ENCODE measurements around the gene QSOX2.
"Not testable (repeated sequence)": the region's sequence is repeated elsewhere in the genome, so short reads cannot be mapped to it uniquely, and the experiment has no call there.

The QSOX2 gene

DNA sequence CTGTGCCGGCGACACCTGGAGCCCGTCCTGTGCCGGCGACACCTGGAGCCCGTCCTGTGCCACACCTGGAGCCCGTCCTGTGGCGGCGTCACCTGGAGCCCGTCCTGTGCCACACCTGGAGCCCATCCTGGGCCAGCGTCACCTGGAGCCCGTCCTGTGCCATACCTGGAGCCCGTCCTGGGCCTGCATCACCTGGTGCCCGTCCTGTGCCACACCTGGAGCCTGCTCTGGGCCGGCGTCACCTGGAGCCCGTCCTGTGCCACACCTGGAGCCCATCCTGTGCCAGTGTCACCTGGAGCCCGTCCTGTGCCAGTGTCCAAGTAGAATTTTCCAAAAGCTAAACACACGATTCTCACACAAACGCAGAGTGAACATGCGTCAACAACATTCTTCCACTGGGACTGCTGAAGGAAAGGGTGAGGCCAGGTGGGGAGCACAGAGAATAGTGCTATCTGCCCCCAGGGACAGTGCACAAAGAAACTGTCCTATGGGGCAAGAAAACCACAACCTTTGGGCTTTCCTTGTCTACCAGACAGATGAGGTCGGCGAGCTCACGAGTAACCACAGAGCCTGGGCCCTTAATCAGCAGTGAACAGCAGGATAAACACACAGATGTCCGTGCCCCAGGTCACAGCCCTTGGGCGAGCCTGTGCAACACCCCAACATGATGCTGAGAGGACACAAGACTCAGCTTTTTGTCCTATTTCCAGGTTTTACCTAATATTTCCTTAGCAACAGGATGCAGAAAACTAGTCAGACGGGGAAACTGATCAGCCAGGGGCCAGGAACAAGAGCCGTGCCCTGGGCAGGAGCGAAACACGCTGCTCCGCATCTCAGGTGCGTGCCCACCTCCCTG is 7.9 kb downstream of the QSOX2 start:
- peak; percentile 85 for DNase-seq (ENCODE audit: low spot score)

DNA sequence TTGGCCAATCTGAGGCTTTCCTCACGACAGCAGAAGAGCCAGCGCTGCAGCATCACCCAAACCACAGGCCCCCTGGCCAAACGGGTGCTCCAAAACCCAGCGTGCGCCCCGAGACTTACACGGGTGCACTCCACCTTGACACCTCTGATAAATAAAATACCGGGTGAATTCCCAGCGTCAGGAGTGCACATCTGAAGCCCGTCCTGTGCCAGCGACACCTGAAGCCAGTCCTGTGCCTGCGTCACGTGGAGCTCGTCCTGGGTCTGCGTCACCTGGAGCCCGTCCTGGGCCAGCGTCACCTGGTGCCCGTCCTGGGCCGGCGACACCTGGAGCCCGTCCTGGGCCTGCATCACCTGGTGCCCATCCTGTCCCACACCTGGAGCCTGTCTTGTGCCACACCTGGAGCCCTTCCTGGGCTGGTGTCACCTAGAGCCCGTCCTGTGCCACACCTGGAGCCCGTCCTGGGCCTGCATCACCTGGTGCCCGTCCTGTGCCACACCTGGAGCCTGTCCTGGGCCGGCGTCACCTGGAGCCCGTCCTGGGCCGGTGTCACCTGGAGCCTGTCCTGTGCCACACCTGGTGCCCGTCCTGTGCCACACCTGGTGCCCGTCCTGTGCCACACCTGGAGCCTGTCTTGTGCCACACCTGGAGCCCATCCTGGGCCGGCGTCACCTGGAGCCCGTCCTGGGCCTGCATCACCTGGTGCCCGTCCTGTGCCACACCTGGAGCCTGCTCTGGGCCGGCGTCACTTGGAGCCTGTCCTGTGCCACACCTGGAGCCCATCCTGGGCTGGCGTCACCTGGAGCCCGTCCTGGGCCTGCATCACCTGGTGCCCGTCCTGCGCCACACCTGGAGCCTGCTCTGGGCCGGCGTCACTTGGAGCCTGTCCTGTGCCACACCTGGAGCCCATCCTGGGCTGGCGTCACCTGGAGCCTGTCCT is 8.9 kb downstream of the QSOX2 start:
- not testable (repeated sequence) for DNase-seq (ENCODE audit: low spot score)

DNA sequence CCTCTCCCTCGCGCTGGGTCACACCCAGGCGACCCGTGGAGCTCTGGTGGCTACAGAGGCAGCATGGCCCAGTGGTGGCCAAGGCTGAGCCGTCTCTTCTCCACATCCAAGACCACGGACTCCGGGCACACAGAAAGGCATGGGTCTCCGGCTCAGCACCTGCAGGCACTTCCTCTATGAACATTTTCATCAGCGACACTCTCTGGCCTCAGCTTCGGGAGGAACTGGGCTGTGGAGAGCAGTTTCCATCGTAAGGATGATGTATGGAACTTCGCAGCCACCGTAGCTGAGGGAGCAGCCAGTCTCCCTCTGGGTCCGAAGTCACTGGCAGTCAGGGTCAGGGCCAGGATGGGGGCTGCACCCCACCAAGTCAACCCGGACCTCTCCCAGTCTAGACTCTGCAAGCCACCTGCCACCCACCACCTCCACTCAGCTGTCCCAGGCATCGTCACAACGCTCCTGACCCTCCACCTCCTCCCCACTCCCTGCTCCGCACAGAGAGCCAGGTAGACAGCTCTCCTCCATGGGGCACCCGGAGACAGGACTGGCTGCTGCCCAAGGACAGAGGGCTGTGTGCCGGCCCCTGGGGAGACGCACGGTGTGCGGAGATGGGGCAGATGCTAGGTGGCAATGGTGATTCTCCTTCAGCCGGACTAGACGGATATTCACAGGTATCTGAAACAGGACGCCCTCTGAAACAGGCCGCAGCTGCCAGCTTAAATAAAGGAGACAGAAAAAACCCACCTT is 9.7 kb downstream of the QSOX2 start:
- no peak for DNase-seq (ENCODE audit: low spot score)

DNA sequence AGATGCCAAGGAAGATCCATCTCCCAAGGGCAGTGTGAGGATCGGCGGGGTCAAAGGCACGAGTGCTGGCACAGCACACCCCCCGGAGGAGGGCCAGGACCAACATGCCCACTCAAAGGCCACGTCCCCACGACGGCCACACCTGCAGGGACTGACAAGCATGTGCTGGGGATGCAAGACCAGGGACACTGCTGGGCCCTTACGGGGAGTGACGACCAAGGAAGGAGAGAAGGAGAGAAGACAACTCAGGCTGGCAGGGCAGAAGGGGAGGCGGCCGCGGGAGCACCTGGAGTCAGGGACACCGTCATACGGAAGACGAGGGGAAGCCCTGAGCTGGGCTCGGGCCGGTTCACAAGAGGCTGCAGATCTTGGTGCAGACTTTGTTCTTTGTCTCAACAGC is 10.4 kb downstream of the QSOX2 start:
- DNase-seq (ENCODE audit: low spot score), result no peak

DNA sequence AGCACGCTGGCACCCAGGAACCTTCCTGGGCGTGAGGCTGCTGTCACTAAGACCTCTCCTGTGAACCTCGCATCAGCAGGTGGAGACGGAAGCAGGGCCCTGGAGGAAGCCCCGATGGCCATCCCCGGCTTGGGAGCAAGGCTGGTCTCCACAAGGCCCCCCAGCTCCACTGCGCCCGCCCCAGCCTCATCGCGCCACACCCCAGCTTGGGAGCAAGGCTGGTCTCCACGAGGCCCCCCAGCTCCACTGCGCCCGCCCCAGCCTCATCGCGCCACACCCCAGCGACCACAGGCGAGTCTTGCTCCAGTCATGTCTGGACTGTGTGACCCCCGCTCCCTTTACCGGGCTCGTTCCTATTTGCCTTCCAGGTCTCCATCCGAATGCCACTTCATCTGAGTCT is 11.0 kb downstream of the QSOX2 start:
- no peak for DNase-seq (ENCODE audit: low spot score)

DNA sequence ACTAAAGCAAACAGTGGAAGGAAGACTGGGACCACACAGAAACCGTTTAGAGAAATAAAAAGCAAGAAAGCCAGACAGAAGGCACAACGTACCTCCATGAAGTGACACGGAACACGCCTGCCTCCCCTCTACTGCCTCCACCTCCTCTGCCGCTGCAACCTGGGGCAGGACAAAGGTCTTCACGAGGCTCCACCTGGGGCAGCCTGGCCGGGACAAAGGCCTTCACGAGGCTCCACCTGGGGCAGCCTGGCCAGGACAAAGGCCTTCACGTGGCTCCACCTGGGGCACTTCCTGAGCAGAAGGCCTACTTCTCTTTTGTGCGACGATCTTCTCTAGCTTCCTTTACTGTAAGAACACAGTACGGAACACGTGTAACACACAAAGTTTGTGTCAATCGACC is 11.7 kb downstream of the QSOX2 start:
- no peak for DNase-seq (ENCODE audit: low spot score)

DNA sequence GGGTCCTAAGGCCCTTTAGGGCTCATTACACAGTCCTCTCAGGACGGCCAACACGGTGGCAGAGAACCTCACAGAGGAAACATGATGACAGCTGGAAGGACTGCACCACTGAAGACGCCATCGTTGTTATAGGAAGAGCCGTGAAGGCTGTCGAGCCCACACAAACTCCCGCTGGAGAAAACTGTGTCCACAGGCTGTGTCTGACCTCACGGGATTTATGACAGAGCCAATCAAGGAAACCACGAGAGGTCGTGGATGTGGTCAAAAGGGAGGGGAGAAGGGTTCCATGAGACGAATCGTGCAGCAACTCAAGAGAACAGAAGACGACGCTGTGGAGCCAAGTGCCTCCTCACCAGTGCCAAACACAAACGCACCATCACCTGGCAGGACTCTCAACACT is 12.2 kb downstream of the QSOX2 start:
- DNase-seq (ENCODE audit: low spot score), result peak; percentile 38

DNA sequence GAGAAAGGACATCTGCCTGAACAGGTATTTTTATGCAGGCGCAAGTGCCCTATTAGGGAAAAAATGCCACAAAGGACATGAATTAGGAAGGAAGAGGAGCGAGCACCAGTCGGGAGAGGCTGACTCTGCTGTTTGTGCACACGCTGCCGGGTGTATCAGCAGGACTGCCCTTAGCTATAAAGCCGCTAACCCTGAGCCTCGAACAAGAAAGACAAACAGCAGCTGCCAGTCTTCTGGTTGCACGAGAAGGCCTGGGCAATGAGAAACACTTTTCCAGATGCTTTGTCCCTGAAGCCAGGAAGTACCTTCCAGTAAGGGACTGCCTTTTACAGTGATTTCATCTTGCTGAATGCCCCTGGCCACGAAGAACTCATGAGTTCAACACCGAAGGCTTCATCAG is 12.6 kb downstream of the QSOX2 start:
- no peak for DNase-seq (ENCODE audit: low spot score)

DNA sequence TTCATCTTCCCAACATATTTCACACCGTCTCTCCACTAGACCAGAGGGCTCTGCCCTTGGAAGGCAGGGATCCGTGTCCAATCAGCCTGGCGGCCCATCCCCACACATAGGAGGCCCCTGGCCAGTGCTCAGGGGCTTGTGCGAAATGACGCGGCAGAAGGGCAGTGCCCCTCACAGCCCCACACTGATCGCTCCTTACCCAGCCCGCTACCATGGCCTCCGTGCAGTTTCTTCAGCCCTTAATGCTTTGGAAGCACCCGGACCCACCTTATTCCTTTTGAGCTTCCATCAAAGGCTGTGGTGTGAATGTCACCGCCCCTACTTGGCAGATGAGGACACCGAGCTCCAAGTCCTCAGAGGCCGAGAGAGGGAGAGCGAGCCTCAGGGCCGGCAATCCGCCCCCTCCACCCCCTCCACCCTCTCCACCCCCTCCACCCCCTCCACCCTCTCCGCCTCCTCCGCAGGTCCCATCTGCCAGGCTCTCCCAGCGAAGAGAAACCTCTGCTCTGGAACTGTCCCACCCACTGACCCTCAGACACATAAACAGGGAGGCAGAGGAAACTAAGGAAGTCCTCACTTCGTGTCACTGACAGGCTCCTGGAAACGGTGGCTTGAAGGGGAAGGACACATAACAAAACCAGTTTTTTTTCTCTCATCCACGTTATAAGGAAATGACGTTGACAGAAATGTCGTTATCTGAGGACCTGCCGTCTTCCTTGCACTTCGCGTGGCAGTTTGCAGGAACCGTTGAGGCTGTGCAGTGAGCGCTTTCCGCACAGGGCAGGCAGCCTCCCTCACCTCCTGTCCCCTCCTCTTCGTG is 13.9 kb downstream of the QSOX2 start:
- DNase-seq (ENCODE audit: low spot score), result peak; percentile 78

DNA sequence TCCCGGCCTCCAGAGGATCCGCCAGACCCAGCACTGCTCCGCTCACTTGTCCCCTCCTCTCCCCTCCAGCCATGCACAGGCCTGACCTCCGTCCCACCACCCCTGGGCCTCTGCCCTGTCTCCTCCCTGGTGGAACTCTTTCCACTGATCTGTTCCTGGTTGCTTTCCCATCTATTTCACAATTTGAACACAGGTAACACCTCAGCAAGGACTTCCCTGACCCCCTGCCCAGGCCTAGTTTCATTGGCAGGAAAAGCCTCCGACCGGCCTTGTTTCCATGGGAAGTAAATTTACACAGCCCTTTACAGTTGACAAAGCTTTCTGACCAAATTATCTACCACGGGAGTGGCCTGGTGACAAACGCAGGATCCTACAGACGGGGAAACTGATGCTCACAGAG is 14.8 kb downstream of the QSOX2 start:
- DNase-seq (ENCODE audit: low spot score), result no peak

DNA sequence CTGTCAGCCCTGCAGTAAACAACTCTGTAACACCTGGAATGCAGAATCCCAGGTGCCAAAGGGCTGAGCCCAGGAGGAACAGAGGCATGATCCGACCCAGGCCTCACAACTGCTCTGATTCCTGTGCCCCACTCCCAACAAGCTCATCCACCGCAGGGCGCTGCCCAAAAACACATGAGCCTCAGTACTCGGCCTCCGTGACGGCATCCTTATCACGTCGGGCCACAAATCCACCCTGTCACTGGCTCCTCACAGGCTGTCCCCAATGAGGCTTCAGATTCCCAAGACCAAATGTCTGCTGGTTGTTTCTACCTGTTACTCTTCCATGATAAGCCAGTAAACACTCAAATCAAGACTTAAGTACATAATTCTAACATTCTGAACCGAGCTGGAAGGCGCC is 15.2 kb downstream of the QSOX2 start:
- peak; percentile 89 for DNase-seq (ENCODE audit: low spot score)

DNA sequence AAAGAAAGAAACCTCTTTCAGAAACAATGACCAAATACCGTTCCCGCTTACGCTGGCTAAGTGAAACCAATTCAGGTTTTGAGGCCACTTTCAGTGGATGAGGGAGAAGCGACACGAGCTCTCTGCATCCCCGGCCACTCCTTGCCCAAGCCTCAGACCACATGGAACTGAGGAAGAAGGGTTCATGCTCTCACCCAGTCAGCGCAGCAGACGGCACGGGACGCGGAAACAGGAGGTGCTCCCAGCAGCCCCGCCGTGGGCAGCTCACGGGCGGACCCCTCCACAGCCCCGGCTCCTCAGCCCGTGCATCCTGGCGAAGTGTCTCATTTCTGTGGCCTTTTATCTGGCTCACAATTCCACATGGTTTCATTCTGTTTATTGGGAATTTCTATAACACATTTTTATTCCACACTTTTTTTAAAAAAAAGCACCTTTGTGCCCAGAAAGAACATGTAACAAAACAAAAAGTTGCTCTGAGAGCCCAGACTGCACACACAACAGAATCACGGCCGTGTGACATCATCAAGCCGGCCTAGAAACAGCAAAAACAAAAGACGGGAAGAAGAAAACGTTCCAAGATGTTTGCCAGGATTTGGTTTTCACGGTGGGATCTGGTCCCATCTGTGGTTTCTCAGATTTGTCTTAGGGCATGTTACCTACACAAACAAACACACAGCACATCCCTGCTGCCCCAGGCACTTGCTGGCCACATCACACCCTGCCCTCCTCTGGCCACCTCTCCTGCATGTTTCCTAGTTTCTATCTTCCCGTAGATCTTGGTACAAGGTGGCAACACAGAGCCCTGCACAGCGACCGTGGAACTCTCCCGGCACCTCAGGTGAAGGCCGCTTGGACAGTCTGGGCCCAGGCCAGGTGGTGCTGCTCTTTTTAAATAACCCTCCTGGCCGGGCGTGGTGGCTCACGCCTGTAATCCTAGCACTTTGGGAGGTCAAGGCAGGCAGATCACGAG is 16.2 kb downstream of the QSOX2 start:
- no peak for DNase-seq (ENCODE audit: low spot score)

DNA sequence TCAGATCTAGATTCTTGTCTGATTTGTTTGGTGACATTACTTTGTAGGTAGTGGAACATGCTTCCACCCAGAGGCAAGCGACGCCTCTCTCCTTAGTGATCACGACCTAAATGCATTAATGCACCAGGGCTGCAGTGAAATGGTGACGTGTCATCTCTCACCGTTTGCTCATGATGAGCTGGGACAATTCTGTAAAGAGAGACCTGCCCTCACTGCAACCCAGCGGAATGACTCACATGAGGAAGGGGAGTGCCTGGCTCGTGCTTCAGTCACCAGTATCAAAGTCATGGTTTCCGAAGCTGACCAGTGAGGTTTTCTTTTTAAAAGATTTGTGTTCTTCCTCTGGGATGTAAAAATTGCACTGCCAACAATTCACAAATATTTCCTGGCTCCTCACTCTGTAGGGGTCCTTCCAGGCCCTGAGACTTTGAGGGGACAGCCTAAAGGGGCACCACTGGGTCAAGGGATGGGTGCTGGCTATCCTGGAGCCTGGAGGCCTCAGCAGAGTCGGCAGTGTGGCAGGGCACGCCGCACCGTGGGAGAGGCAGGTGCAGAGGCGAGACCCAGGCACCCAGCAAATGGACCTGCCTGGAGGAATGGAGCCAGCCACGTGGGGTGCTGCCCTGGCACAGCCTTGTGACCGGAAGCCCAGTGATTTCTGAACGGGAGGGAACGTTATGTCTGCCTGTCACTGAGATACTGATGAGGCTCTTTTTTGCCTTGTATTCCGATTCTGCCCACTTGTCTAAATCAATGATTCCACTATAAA is 17.3 kb downstream of the QSOX2 start:
- DNase-seq (ENCODE audit: low spot score), result no peak

DNA sequence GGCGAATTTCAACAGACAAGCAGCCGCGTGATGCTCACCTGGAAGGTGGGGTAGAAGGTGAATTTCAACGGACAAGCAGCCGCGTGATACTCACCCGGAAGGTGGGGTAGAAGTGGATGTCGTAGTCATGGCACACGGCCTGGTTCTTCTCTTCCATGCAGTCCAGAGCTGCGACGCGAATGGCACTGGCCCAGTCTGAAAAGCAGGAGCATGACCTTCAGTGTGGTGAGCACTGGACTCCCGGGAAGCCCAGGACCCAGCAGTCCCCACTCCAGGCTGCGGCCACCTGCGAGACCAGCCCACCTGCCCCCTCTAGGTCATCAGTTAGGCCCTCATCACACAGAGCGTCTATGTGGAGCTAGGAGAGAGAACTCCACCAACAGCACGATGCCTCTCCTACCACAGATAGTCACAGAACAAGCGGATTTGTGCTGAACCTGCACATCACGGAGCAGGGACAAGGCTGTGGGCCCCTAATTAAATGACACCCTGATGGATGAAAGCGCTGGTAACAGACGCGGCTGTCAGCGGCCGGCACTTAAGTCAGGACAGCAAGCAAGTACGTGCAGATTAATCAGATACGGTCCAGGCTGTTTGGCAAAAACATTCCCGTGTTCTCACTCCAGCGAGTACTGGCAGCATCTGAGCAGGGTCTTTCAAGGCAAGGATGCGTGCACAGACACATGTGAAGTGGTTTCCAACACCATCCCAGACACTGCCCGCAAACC is 18.8 kb downstream of the QSOX2 start:
- no peak for DNase-seq (ENCODE audit: low spot score)

DNA sequence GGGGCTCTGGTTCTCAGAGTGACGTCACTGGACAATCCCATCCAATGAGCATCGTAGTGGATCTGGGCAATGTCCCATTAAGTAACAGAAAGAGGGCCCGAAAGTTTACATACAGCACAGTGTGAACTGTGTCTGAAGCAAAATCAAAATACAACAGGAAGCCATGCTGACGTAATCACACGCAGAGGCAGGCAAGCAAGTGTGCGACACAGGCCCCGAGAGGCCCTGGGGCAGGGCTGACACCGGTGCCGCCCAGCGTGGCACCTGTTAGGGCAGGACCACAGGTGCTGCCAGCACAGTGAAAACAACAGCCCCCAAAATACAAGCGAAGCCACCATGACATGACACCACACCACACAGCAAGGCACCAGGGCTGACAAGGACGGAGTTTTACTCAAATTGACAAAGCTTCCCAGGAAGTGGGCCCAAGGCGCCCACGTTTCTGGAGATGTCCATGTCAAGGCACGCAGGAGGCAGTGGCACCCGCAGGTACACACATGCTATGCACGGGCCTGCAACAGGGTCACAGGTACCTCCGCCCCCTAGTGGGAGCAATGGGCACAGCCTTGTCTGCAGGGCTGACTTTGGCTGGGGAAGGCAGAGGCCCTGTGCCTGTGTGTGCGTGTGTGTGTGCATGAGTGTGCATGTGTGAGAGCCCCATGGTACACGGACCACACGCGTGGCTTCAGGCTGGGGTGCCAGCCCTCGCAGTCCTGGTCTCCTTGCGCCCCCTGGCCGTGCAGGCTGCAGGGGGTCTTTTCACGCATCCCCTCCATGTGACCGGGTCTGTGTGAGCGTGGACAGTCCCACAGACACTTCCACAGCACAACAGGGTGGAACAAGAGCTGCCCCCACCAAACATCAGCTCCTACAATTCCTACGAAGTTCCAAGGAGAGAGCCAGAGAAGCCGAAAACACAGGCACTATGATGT is 19.6 kb downstream of the QSOX2 start:
- DNase-seq (ENCODE audit: low spot score), result peak; percentile 82

DNA sequence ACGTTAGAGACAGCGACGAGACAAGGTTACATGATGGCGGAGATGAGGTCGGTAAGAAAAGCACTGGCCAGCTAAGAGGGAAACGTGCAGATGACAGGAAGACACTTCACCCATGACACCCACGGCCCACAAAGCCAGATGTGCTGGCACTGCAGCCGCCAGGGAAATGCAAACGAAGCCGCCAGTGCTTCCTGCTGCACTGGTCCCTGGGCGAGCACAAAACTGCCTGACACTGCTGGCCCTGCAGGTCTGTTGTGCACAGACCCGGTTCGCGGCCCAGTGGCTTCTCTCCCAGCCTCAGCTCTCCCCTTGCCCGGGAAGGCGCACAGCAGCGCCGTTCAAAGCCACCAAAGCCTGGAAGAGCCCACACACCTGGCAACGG is 20.3 kb downstream of the QSOX2 start:
- no peak for DNase-seq (ENCODE audit: low spot score)

DNA sequence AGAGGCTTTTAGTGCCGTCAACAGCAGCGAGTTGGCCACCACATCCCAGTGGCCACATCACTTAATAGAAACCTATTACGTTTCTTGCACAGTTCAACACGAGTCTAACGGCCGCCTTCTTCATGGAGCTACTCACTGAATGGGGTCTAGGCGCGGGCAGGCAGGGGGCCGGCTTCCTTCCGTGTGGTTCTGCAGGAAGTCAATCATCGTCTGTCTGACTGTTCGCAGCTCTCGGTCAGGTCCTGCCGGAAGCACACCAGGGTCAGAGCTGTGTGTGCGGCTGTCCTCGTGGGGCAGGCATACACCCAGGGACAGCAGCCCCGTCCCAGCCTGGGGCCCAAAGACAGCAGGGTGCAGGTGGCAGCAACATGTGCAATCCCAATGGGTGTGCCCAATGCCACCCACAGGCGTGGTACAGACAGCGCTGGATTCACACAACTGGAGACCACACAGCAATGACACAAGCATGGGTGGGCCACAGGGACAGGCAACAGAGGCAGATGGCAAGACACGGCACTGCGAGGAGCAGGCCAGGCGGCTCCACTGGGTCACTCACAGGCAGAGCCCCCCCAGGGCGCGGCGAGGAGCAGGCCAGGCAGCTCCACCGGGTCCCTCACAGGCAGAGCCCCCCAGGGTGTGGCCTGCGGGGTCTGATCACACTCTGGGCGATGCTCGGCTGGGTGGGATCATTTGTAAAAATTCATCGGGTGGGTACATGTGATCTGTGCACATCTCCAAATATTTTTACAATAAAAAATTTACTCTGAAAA is 21.6 kb downstream of the QSOX2 start:
- no peak for DNase-seq (ENCODE audit: low spot score)
